ENCODE data around the gene B3GNT4. TPM values are rescaled to one million over a fixed set of nuclear protein-coding genes. Genes with fewer than 3 reads are reported as not detected.

B3GNT4 gene
- under 0.01 and 0.18 TPM in 2 replicates for total RNA-seq (2012; rRNA removed)
- polyA plus RNA-seq (2012; rRNA removed), result 0.53 and 0.99 TPM in 2 replicates
- polyA plus RNA-seq (2012; cell fraction: cytosol; rRNA removed), result 0.39 and 0.96 TPM in 2 replicates
- polyA plus RNA-seq (2012; cell fraction: nucleus; rRNA removed; ENCODE audit: low replicate concordance), result 0.50 and 0.98 TPM in 2 replicates
- Bru-seq, nascent RNA, result not detected
- BruChase-seq, experiment 1, labeled RNA remaining after a 6-hour chase, result percentile 11 among the genes with signal in this experiment
- BruChase-seq, experiment 2, labeled RNA remaining after a 2-hour chase, result percentile 24 among the genes with signal in this experiment
- long read RNA-seq, result 0 reads

- ATAC-seq (ENCODE audit: low read depth) (peak; percentile 85), DNase-seq (peak; percentile 26)
- Histone ChIP-seq H2AK9ac (replicated peaks; ENCODE audit: low read depth, low read length, poor library complexity) (peak within 1 kb of the TSS; percentile 82), H3K4me1 (ENCODE audit: control insufficient read depth, insufficient read depth, low read length) (no peaks in the 10 kb centered on the region), H4K20me1 (ENCODE audit: insufficient read depth, low read length) (peaks cover 18% of the 10 kb centered on the region), H2BK5ac (ENCODE audit: low read depth, low read length, poor library complexity, severe bottlenecking) (no peak within 1 kb of the TSS), H3K56ac (ENCODE audit: extremely low read depth, insufficient read depth, low read length) (peak within 1 kb of the TSS; percentile 19; the same call in 1 of the 2 replicates), H3K4me2 (ENCODE audit: low read depth, low read length) (peak within 1 kb of the TSS; percentile 88), H4K91ac (ENCODE audit: insufficient read depth, low read depth, low read length) (no peak within 1 kb of the TSS), H3K4me3 (ENCODE audit: insufficient read depth, low read depth, low read length) (peak within 1 kb of the TSS; percentile 51), H2BK15ac (ENCODE audit: low read depth, low read length) (no peak within 1 kb of the TSS; the same call in 2 of the 3 replicates), H3K36me3 (ENCODE audit: control insufficient read depth, insufficient read depth, low read length) (peaks cover 20% of the 10 kb centered on the region), H4K5ac (ENCODE audit: low read depth, low read length) (no peak within 1 kb of the TSS), H3K79me1 (ENCODE audit: low read depth in 1 of 2, low read length in 2 of 2) (no peaks in the 10 kb centered on the region), H2AFZ (replicated peaks; ENCODE audit: low read length, poor library complexity) (peak within 1 kb of the TSS; percentile 92), H3K18ac (ENCODE audit: low read depth, low read length) (no peak within 1 kb of the TSS), H2BK120ac (ENCODE audit: low read depth, low read length) (peak within 1 kb of the TSS; percentile 40; the same call in 1 of the 2 replicates), H3K23ac (ENCODE audit: low read depth, low read length) (no peak within 1 kb of the TSS), H3K27me3 (ENCODE audit: control insufficient read depth, insufficient read depth, low read length) (peaks cover 22% of the 10 kb centered on the region), H3K4ac (ENCODE audit: low read depth, low read length) (no peak within 1 kb of the TSS), H2BK20ac (ENCODE audit: low read depth, low read length) (no peak within 1 kb of the TSS), H3K9me1 (ENCODE audit: insufficient read depth, low read length) (no peaks in the 10 kb centered on the region; the same call in 1 of the 2 replicates), H2AK5ac (ENCODE audit: low read depth, low read length) (no peak within 1 kb of the TSS), H3K9ac (ENCODE audit: low read depth, low read length) (peak within 1 kb of the TSS; percentile 52), H3K9me3 (ENCODE audit: control insufficient read depth, insufficient read depth, low read length) (no peaks in the 10 kb centered on the region), H4K8ac (ENCODE audit: low read depth in 2 of 2, low read length in 2 of 2) (peak within 1 kb of the TSS in 1 of 2 experiments; percentile 92; a peak in 2 of 4 replicates), H3K27ac (ENCODE audit: insufficient read depth, low read length) (no peak within 1 kb of the TSS), H3K14ac (replicated peaks; ENCODE audit: low read depth, low read length) (peak within 1 kb of the TSS; percentile 87; the same call in 1 of the 2 replicates)
- no TSS peak for BruUV-seq (replicated peaks)
- intact Hi-C loops (cut with micrococcal nuclease) (no loop called here), in situ Hi-C loops (cut with MboI; ENCODE audit: low sequenced_read_pairs) (no loop called here), dilution Hi-C loops (cut with HindIII; ENCODE audit: low sequenced_read_pairs, unreplicated experiment) (no loop called here)
- 2% methylated on average over 30 of the region's 104 CpGs; no CpG with 5 or more reads in 1 of the 2 experiments for WGBS, 2 experiments (ENCODE audit: extremely low coverage in 2 of 2, insufficient read length in 1 of 2)
- TF ChIP-seq SMC3 (IDR thresholded peaks at IDR 0.05; ENCODE audit: low read depth, low read length) (no peak), USF2 (IDR thresholded peaks at IDR 0.05; ENCODE audit: low read depth, low read length) (no peak), CHD1 (IDR thresholded peaks at IDR 0.05; ENCODE audit: low read depth, low read length) (no peak), BHLHE40 (IDR thresholded peaks at IDR 0.05; ENCODE audit: low read depth, low read length) (peak; percentile 70), MXI1 (IDR thresholded peaks at IDR 0.05; ENCODE audit: borderline replicate concordance, low read depth, low read length) (peak; percentile 32; the same call in 1 of the 2 replicates), RCOR1 (IDR thresholded peaks at IDR 0.05; ENCODE audit: insufficient replicate concordance, low read length) (no peak), NFE2L2 (IDR thresholded peaks at IDR 0.05; ENCODE audit: low read depth, low read length) (no peak), MAFK (IDR thresholded peaks at IDR 0.05; ENCODE audit: low read depth, low read length) (no peak), FOS (IDR thresholded peaks at IDR 0.05; ENCODE audit: low read depth, low read length) (no peak)
- ChIA-PET POLR2A (ENCODE audit: unreplicated experiment) (interaction anchor here (0.6 kb wide), 1 partner anchor 794 kb away, joined by 6 read pairs; no protein-coding TSS in a partner anchor), CTCF (no interaction called here)
Observed at GRCh38 chr12:122203301-122204166, at the start of gene B3GNT4. Gene B3GNT4, plus strand, starts transcription at chr12:122203709. Its CDS starts 910 bp downstream, at chr12:122204619.

All from IMR-90 (cell line).